Spleen (tissue), 7 donors: ENCODE data around the gene NCOR2.

ENCODE experiments used
- CTCF ChIP-seq, 11 experiments: fragments of 200-600 bp in 7 of 11; fragments of 450-650 bp in 4 of 11; sonication (generic) in 4 of 11; IDR thresholded peaks in 8 of 11; conservative IDR thresholded peaks in 3 of 11; 1 replicate in 7 of 11; 2 replicates in 4 of 11; pipeline versions ENCODE4 v1.4.0 to v1.8.0; 2016 to 2021; ENCODE audit warnings: antibody characterized with exemption in 11 of 11, inconsistent platforms in 4 of 11, mild to moderate bottlenecking in 1 of 11
- POLR2AphosphoS5 ChIP-seq, 3 donors: sonication (generic); formaldehyde crosslinking; IDR thresholded peaks; one replicate each; pipeline ENCODE4 v1.5.1; 2017; ENCODE audit warnings: antibody characterized with exemption in 3 of 3
- donor health status: DM: no; HTN: no; CAD: no; lungs with moderate emphysema.
- donor health status: DM: no; HTN: no; CAD: no.
- donor health status: DM: no; HTN: no; CAD: no.

- TF ChIP-seq CTCF (IDR thresholded peaks at IDR 0.05 in 8 of 11, conservative IDR thresholded peaks at IDR 0.05 in 3 of 11) = no peak
- no peak for TF ChIP-seq POLR2AphosphoS5 (IDR thresholded peaks at IDR 0.05)
Observed at GRCh38 chr12:124531906-124532305, 35.5 kb downstream of the NCOR2 start.
